Measurements from ENCODE around the gene ZNF681.

- TF ChIP-seq EZH2 (IDR thresholded peaks at IDR 0.05; ENCODE audit: borderline replicate concordance, control insufficient read depth, low read depth, low read length) (no peak), EP300 (IDR thresholded peaks at IDR 0.05; ENCODE audit: borderline replicate concordance in 1 of 2, control insufficient read depth in 1 of 2, low read depth in 2 of 2, low read length in 2 of 2) (no peak), BCLAF1 (IDR thresholded peaks at IDR 0.05) (no peak), FOS (IDR thresholded peaks at IDR 0.05; ENCODE audit: borderline replicate concordance, extremely low read depth, insufficient read length) (no peak), CTCF (IDR thresholded peaks at IDR 0.05 in 2 of 3, conservative IDR thresholded peaks at IDR 0.05 in 1 of 3; ENCODE audit: control insufficient read depth in 2 of 3, extremely low read depth in 1 of 3, insufficient read depth in 1 of 3, low read depth in 3 of 3, low read length in 3 of 3) (no peak), POLR2A (IDR thresholded peaks at IDR 0.05; ENCODE audit: low read depth, low read length) (no peak), ZSCAN29 (IDR thresholded peaks at IDR 0.05) (no peak), USF1 (IDR thresholded peaks at IDR 0.05; ENCODE audit: borderline replicate concordance, extremely low read length, insufficient read depth, low read depth, low read length) (no peak), SKIL (IDR thresholded peaks at IDR 0.05; ENCODE audit: low read depth, poor library complexity, severe bottlenecking) (no peak), RAD21 (IDR thresholded peaks at IDR 0.05; ENCODE audit: insufficient read depth, low read depth, low read length) (no peak), SRF (IDR thresholded peaks at IDR 0.05; ENCODE audit: low read depth in 2 of 2, low read length in 2 of 2) (no peak), POLR2AphosphoS5 (IDR thresholded peaks at IDR 0.05; ENCODE audit: low read length) (no peak), CEBPZ (IDR thresholded peaks at IDR 0.05; ENCODE audit: low read depth, low read length) (no peak), CHD2 (IDR thresholded peaks at IDR 0.05; ENCODE audit: borderline replicate concordance, low read depth, low read length) (no peak)
Observed at GRCh38 chr19:23802290-23802689, 43.6 kb upstream of the ZNF681 start.
